ENCODE measurements around the gene CNTNAP2.

The CNTNAP2 gene

DNA sequence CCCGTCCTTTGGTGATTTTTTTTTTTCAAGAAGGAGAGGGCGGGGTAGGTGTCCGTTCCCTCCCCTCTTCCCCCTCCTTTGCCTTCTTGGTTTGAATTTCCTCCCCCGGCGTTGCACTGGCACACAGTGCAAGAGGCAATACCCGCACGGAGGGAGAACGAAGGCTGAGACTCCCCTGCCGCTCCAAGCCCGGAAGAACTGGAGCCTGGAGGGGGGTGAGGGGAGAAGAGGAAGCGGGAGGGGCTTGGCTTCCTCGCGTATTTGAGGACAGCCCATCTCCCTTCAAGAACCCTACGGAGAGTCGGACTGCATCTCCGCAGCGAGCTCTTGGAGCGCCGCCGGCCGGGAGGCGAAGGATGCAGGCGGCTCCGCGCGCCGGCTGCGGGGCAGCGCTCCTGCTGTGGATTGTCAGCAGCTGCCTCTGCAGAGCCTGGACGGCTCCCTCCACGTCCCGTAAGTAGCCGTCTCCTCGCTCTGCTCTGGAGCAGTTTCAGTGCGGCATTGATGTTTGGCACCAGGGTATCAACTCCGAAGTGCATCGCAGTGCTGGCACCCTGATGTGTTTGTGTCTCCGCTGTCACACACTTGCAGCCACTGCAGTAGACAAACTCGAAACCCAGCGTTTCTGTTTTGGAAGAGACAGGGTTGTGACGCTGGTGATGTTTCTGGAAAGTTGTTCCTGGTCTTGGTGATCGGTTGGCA lies at the start of gene CNTNAP2:
TSS of gene CNTNAP2 (plus strand) at position 281 of the 702 bp plus-strand sequence. CDS start at position 357, 76 bp downstream.
- peak in 1 of 2 experiments; percentile 30 for DNase-seq

DNA sequence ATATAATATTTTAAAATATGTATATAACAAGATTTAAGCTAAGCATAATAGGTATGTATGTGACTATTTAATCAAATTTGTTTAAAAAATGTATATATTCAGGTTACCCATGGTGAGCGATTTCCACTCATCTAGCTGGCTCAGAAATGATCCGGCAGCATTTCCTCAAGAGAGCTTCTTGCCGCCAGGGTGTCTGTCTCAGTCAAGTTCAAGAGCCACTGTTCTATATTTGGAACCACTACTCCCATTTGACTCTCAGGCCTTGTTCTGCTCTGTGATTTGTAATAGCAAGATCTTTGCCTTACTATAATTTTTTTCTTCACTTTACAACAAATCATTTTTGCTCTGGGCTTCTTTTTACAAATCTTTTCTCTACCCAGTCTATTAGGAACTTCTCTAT lies 48.7 kb upstream of the CNTNAP2 start:
- DNase-seq: no peak

DNA sequence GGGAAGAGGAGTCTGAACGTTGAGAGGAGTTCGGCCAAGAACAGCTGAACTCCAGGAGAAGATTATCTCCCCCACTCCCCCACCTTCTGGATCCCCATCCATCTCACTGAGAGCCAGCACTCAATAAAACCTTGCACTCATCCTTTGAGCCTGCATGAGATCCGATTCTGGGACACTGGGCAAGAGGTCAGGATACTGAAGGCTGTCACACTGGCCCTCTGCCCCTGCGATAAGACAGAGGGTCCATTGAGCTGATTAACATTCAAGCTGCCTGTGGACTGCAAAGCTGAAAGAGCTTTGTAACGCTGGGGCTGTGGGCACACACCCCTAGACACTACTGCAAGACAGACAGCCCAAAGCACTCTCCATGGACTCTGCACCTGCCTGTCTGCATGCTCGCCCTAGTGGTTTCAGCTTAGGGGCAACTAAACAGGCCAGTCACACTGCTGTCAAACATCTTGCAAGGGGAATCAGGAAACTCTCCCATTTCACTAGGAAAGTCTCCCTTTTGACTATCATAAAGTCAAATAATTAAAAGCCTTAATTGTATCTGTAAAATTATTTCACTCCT lies 42.3 kb upstream of the CNTNAP2 start:
- DNase-seq: no peak

DNA sequence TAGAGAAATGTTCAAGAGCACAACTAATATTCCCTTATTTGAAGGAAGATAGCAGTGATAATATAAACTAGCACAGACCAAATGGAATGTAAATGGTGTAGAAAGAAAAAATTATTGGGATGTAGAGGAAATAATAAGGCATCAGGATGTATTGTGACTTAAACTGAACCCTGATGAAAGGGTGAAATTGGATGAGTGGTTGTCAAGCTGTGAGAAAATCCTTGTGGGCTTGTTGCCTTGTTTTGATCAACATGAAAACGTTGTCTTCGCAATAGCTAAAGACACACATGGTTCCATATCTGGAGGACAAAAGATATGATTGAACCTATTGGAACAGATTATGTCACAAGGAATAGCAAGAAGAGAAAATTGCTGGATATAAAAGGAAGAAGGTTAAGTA lies 40.3 kb upstream of the CNTNAP2 start:
- DNase-seq: no peak

DNA sequence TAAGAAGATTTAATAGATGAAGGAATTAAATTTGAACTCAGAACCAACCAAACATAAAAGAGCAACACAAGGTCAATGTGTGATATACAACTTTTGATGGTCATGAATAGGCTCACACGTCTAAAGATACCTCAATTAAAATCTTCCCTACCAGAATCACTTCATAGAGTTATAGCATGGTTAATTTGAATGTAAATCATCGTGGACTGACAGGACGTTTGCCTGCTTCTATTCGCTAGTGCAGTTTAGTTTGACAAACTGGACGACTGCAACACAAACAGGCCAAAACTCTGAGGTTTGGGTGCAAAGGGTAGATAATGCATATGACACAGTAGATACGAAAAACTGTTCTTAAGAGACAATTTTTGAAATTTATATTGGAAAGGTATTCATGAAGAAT lies 32.5 kb upstream of the CNTNAP2 start:
- DNase-seq: no peak

DNA sequence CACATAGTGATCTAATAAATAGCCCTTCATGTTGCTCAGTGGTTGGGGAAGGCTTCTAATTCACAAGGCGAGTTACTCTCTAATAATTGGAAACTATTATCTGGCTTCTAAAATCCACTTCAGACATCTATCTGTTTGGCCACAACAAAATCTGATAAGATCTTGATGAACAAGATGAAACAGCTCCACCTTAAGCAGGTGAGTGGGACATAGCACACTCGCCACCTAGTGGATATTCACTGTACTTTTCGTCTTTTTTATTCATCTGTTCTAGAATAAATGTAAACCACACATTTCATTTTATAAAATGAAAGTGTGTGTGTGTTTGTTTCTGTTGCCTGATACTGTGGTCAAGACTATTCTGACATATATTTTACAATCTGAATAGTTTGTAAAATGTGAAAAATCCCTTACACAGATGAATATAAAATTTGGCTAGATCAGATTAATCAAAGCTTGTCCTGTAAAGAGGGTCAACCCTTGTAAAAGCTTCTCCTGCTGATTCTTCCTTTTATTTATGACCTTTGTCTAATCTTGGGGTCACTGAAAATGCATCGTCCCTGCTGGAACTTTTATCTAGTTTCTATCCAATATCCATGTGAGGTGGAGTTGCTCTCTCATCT lies 26.5 kb upstream of the CNTNAP2 start:
- DNase-seq: peak; percentile 32 to 65

DNA sequence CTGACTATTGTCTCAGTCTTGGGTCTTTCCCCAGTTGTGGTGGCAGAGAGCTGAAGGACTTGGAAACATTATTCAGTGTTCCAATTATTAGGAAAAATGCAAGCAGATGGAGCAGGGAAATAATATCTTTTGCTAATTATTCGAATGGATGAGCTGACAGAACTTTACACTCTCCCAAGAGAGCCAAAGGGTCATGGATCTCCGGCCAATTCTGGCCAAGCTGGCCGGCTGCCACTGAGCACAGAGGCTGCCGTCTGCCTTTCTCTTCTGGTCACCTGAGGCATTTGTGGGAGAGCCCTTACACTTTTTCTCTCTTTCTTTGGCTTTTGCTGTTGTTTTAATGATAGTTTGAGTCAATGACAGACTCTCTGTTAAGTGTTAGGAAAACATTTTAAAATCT lies 22.2 kb upstream of the CNTNAP2 start:
- no peak for DNase-seq

DNA sequence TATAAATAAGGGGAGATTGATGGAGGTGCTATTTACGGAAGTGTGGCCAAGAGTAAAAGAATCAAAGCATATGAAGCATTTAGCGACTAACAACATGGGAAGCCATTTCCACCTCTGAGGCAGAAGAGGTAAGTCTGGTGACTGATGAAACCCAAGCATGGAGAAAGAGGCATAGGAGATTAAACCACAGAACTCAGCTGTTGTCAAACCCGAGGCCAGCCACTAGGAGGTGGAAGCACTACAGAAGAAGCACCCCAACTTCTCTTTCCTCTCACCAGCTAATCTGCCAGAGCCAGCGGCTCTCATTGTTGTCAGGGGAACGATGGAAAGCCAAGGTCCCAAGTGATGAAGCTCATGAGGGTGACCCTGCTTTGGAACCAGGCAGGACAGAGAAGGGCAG lies 19.6 kb upstream of the CNTNAP2 start:
- peak in 1 of 2 experiments; percentile 7 for DNase-seq

DNA sequence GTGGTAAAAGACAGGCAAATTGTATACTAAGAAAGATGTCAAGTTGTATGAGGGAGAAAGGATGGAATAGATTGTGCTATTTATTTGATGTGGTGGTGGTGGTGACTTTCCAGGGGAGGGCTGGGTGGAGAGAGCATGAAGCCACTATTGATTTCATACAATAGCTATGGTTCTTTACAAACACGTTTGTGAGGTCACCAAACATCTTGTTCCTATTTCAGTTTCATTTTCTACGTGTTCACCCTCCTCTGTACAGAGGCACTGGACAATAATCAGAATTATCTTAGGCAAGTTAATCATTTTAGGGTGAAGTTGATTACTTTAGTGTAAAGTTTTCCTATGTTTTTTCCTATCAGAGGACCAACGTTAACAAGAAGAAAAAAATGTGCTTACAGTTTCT lies 10.3 kb upstream of the CNTNAP2 start:
- DNase-seq: no peak

DNA sequence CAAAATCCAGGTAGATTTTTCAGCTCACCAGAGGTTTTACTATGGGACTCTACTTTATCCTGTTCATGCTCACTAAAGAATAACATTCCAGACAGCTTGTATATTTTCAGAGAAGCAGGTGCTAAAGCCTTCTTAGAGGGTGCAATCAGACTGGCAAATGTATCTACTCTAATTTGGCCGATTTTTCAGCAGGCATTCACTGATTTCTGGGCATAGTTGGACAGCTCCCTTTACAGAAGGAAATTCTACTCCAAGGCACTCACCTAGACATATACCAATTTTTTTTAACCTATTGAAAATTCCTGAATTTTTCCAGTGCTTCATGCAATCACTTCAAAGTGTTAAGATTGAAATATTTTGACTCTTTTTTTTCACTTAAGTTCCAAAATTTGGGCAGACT lies 3.8 kb upstream of the CNTNAP2 start:
- no peak for DNase-seq

DNA sequence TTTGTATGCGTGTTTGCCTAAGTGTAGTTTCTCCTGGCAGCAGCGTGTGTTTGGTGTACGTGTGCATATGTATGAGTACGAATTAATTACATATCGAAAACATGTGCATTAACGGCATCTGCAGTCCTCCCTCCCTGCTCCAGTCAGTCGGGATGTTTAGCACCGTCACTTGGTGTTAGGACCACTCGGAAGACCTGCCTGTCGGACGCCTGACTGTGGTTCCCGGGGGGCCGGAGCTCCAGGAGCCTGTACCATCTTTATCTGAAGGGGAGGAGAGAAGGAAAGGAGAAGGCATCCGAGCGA lies 1.1 kb upstream of the CNTNAP2 start:
- DNase-seq: peak in 1 of 2 experiments; percentile 25

DNA sequence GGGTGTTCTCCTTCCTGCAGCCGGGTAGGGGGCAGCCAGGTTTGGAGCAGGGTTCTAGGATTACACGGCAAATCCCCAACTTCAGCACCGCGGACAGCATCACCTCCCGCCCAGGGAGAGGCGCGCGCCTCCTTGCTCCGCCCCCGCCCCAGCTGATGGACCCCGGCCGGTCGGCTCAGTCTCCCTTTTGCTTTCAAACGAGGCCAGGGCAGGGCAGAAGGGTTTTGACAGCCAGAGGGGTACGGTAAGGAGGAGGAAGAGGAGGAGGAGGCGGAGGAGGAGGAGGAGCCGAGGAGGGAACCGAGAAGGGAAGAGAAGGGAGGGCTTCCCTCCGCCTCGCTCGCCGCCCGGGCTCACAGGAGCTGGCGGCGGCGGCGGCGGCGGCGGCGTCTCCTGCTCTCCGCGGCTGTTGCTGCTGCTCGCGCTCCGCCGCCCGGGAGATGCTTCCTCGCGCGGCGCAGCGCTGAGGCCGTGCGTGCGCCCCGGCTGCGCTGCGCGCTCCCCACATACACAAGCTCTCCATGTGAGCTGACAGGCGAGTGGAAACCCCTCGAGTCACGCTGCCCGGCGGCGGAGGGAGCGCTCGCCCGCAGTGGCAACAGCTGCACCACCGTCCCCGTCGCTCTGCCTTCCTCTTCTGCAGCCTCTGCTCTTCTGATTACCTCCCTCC lies 615 bp upstream of the CNTNAP2 start:
- DNase-seq: peak in 1 of 2 experiments; percentile 59

DNA sequence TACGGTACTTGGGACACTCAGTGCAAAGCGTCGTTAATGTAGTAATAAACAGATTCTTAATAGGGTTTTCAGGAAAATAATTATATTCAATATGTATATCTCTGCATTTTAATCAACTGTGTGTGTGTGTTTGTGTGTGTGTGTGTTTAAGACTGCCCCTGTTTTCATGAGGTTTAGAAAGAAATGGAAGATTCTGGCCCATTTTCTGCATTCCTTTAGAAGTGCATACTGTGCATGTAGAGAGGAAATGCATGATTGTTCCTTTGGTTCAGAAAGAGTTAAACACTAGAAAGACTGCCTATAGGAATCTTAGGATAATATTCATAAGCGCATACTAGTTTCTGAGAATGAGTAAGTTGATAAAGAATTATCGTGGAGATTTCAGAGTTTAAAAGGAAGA lies 975 bp downstream of the CNTNAP2 start:
- DNase-seq: no peak

DNA sequence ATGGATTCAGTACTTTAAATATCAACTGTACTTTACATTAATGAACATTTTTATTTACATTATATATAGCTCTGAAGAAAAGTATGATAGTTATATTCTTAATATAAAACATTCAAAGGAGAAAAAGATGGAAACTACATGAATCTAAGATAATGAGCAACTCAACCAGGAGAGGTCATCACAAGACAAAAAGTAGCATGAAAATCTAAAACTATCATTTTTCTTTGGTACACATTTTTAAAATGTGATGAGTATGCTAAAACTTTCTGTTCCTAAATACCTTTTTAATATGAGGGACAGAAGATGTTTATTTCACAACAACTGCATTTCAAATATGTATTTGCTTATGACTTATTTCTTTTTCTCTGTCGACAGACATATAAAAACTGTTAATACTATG lies 2.4 kb downstream of the CNTNAP2 start:
- no peak for DNase-seq

DNA sequence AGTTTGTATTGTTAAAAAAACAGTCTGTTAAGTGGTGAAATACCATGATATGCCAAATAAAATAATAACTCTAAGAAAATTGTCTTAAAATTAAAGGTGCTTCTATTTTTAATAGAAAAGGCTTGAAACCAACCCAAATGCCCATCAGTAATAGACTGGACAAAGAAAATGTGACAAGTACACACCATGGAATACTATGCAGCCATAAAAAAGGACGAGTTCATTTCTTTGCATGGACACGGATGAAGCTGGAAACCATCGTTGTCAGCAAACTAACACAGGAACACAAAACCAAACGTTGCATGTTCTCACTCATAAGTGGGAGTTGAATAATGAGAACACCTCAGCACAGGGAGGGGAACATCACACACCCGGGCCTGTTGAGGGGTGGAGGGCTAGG lies 7.1 kb downstream of the CNTNAP2 start:
- DNase-seq: no peak

DNA sequence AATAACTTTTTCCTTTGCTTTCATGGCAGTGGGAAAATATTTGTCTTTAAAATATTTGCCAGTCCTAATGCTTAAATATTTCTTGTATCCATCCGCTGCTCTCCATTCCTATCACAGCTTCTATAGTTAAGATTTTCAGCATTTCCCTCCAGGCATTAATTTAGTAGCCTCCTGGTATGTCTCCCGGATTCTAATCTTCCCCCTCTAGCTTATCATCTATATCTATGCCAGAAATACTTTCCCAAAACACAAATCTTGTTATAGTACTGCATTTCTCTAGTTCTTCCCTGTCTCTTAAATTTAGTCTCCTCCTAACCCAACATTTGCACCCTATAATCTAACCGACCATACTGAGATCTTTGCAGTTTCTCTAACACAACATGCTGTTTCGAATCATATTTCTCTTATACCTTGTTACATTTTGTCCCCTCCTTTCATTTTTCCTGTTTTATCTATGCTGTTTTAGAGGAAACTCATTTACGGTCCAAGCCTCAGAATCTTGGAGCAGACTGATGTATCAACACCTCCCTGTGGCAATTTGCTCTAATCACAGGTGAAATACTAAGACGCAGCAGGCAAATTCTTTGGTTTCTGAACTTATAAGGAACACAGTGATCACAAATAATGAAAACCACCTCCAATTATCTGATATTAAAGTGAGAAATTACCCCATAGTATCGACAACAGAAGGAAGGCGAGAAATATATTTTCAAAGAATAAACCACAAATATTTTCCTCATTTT lies 10.3 kb downstream of the CNTNAP2 start:
- DNase-seq: no peak

DNA sequence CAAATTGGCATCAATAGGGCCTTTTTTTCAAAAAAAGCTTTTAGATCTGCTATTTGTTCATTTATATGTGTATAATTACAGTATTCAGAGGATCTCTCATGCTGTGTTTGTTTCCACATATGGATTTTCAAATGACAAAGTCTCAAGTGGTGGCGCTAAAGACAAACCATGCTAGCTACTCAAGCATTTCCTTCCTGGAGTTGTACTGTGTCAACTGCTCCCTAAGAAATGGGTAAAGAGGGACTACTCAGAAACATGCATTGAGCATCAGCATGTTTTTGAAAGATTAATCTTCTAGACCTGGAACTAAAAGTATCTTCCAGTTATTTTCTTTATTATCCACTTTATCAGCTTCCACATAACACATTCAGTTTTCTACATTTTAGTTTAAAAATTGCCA lies 12.7 kb downstream of the CNTNAP2 start:
- DNase-seq: no peak

DNA sequence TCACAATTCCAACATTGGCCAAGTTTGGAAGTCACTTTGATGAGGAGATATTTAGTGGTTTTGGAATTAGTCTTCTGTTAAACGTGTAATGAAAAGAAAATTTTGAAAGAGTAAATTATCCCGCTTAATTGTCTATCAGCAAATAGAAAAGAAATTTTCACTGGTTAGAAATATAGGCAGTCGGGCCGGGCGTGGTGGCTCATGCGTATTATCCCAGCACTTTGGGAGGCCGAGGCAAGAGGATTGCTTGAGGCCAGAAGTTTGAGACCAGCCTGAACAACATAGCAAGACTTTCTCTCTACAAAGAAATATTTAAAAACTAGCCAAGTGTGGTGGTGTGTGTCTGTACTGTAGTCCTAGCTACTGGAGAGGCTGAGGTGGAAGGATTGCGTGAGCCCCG lies 13.4 kb downstream of the CNTNAP2 start:
- DNase-seq: no peak

DNA sequence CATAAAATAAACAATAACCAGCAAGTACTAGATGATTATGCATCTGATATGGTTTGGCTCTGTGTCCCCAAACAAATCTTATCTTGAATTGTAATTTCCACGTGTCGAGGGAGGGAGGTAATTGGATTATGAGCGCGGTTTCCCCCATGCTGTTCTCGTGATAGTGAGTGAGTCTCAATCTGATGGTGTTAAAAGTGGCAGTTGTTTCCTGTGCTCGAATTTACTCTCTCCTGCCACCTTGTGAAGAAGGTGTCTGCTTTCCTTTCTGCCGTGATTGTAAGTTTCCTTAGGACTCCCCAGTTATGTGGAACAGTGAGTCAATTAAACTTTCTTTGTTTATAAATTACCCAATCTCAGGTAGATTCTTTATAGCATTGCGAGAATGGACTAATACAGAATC lies 15.1 kb downstream of the CNTNAP2 start:
- DNase-seq: no peak

DNA sequence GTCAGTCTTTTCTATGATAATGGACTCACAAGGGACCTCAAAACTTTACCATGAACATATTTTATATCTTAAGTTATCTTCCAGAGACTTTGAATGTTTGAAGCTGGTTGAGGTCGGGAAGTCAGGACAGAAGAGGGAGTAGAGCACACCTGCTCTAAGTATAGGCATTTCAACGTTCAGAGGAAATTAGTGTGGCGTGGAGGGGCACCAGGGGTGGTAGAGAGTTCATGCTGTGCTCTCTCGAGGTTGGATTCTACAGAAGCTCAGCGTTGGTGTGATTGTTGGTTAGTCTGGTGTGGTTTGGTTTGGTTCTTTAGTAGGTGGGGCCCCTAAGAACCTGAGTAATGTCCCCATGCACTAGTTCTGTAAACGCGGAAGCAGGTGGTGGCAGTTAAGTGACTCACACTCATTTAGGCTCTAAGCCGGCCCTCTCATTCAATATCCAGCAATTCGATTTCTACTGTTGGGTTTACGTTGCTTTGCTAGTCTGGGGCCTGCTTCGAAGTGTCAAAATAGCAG lies 19.8 kb downstream of the CNTNAP2 start:
- no peak for DNase-seq

DNA sequence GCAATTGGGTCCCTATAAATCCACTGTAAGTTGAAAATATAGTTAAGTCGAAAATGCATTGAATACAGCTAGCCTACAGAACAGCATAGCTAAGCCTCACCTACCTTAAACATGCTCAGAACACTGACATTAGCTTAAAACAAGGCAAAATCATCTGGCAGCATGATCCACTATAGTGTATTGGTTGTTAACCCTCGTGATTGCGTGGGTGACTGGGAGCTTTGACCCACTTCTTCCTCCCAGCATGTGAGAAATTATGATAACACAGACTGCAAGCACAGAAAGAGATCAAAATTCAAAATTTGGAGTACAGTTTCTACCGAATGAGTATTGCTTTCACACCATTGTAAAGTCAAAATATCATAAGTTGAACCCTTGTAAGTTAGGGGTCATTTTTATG lies 22.3 kb downstream of the CNTNAP2 start:
- no peak for DNase-seq

DNA sequence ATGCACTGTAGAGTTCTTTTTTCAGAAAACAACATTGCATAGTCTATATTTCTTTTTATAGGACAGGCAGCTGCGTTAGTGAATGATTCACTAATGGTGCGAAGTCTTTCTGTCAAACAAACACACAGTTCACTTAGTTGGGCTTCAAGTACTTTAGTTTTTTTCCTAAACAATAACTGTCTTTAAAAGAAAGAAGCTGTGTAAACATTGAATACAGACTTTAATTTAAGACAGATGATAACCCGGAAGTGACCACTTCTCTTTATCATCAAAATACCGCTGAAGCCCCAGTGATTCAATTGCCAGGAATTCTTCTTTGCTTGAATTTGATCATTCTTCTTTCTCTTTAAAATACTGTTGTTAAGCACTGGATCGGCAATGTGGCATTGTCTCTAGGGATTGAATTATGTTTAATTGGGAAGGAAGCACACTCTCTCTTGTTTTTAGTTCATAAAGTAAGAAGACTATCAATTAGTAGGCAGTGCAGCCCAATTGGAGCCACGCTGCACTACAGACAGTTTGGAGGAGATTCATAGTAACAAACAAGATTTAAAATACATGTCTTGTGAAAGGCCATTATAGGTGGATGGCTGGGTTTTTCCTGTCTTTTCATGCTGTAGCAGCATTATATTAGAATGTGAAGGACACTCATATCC lies 30.4 kb downstream of the CNTNAP2 start:
- DNase-seq: no peak

DNA sequence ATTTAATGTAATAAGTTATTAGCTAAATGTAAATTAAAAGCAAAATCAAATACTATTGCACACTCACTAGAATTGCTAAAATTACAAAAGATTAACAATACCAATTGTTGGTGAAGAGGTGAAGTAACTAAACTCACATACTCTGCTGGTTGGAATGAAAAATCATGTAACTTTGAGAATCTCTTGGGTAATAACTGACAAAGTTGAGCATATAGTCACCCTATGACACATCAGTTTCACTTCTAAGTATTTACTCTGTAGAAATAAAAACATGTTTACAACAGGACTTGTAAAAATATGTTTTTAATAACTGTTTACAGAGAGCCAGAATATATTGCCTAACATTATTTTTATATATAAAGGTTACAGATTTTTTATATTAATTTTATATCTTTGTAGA lies 33.6 kb downstream of the CNTNAP2 start:
- DNase-seq: no peak
